Activated CD4-positive, alpha-beta T cell treated with anti-CD3 and anti-CD28 coated beads for 1 hour (primary cell): ENCODE data around the gene IFFO2.

ENCODE experiments used
- DNase-seq: peaks from one replicate; pipeline ENCODE4 v3.0.0-alpha.2; 2020

Gene IFFO2

DNA sequence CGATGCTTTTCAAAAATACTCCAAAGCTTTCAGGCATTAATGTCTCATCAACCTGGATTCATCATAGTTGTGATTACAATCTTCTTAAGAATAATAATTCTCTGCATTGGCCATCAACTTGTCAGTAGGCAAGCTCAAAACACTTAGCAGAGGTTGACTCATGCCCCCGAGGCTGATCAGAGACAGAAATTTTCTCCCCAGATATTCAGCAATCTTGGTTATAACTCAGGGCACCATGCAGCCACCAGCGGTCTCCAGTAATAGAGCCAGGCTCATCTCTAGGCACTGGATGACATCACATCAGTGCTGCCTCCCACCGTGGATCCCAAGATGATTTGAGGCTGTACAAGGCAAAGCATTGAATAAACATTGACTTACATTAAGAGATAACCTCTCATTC is 14.3 kb upstream of the IFFO2 start:
- no peak for DNase-seq

DNA sequence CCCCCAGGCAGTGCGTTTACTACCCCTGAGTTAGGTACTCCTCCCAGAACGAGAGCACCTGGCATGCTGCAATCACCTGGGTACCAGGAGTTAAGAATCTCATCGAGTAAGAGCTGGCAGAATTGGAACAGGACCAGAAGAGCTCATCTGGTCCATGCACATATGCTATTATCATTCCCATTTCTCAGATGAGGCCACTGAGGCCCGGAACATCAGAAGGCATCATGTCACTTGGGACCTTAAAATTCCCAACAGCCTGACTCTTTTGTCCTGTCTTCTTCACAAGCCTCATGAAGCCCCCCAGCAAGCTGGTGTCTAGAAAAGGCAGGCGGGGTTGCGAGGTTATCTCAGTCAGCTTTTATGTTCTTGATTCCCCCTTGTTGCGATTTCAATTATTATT is 13.9 kb upstream of the IFFO2 start:
- no peak for DNase-seq

DNA sequence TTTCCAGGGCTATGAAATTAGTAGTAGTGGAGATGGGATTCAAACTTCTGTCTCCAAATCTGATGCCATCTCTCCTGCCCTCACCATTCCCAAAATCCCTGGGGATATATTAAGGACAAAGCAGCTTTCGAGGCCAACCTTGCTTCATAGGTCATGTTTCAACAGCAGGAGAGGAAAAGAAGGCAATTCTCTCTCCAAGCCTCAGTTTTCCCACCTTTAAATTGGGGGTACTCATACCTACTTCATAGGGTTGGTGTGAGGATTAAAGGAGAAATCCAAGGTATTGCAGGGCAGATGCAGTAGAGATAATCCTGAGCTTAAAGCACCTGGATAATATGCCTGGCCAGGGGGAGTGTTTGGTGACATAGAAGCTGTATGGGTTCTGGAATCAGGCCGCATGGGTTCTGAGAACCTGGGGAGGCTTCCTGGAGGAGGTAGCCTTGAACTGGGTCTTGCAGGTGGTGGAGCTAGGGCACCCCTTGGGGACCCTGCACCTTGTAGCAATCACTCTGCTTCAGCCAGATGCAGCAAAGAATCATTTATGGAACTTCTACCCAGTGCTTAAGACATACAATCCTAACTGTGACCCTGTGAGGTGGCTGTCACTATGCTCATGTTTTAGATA is 10.7 kb upstream of the IFFO2 start:
- no peak for DNase-seq

DNA sequence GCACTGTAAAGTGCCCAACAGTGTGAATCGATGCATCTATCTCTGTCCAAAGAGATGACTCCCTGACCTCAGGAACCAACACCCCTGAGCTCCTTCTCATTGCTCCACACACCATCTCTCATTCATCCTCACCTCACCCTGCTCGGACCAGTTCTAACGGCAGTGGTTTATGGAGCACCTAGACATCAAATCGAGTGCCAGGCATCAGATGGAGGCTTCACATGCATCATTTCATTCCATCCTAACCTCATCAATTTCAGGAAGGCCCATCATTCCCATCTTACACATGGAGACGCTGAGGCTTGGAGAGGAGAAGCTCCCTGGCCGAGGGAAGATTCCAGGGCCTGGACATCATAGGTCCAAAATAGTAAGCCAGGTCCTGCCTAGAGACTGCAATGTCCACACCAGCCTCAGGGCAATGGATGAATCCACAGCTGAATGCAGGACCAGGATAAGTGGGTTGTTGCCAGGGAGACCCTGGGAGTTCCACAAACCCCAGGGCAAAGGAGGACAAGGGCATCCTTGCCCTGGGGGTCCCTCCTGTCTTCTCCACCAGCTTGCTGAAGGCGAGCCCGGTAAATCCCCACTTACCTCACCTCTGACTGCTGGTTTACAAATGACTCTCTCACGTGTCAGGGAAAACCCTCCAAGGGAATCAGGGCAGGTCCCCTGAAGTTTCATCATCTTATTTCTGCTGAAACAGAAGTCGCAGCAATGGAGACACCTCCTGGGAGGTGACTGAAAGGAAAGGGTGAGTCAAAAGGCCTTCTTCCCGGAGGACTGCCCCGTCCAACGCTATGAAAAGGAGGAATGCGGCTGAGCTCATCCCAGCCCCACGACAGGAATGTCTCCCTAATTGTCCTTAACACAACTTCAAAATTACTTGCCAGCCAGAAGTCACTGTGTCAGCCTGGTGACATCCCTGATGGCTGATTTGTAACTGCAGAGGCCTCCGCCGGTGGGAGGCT is 9.0 kb upstream of the IFFO2 start:
- no peak for DNase-seq

DNA sequence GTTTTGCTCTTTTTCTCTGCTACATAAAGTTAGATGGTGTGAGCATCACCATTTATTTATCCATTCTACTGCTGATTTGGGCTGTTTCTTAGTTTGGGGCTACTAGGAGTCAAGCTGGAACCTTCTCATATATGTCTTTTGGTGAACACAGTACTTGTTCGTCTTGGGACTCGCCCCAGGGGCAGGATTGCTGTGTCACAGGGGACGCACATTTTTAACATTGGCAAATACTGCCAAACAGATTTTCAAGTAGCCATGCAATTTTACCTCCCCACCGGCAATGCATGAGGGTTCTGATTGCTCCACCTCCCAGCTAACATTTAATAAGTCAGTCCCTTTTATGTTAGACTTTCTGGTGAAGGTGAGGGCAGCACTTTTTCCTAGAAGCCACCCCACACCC is 7.5 kb upstream of the IFFO2 start:
- DNase-seq, result no peak

DNA sequence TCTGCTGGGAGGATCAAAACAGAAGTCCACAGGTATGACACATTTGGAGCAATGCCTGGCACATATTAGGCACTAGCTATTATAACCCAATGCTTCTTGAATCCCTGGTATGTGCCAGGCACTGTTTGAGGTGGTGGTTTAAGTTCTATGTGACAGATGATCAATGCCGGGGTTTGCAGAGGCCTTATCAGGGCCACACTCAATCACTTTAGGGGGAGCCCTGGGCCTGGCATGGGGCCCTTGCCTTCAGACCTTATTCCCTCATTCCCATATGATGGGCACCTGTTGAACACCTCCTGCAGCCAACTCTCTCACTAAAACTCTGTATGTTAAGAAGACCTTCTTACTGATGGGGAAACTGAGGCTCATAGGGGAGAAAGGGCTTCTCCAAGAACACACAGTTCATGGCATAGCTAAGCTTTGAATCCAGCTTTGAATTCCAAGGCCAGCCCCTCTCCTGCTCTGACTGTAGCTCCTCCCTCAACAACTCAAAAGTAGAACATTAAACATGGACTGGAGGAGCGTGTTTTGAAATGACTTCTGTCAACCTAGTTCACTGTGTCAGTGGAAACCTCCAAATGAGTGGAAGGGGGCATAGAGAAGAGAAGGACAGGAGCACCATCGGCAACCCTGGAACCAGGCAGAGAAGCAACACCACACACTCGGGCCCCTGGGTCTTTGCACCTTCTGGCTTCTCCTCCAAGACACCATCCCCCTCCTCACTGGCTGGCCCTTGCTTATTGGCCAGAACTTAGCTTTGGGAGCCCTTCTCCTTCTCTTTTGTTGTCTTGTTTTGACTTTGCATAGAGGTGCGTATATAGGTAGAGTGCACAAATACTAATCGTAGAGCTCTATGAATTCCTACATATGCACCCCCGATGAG is 6.6 kb upstream of the IFFO2 start:
- no peak for DNase-seq

DNA sequence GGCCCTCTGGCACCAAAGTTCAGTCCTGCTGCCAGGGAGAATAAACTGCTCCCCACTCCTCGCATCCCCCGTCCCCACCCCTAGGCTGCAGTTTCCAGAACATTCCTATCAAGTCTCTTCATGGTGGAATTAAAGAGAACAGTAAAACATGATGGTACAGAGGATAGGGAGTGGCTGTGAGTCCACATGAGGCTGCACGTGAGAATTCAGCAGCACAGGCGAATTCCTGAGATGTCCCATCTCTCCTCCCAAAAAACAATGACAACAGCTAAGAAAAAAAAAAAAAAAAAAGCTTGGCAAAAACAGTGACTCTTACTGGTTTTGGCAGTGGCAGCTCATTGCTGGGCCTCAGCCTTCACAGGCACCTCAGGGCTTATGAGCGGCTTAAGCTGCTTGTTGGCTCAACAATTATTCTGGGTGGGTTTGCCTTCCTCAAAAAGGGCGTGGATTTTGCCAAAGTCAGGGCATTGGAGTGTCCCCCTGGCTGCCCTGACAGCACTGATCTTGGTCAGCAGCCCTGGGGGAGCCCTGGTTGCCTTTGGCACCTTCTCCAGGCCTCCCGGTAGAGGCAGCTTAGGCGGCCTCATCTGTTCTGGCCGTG is 5.7 kb upstream of the IFFO2 start:
- DNase-seq, result no peak

DNA sequence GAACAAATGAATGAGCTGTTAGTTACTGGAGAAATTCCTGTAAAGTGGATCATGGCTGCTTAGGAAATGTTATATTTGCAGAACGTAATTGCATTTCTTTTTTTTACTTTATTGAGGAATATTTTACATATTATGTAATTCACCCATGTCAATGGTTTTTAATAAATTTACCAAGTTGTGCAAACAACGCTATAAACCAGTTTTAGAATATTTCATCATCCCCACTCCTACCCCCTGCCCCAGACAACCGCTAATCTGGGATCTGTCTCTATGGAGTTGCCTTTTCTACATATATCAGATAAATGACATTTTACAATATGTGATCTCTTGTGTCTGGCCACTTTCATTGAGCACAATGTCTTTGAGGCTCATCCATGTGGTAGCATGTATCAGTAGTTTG is 4.3 kb upstream of the IFFO2 start:
- DNase-seq, result no peak

DNA sequence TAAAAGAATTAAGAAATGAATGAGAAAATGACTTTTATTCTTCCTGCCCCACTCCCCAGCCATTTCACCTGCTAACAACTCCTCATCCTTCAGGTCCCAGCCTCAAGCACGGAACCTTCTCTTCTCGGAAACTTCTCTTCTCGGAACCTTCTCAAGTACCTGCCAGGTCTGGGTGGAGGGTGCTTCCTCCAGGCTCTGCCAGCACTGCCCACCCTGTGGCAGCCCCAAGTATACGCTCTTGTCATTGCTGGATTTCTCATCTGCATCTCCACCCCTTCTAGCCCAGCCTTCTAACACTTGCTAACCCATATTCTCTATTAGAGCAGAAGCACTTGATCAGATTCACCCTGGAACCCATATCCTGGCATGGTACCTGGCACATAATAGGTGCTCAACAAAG is 3.9 kb upstream of the IFFO2 start:
- no peak for DNase-seq

DNA sequence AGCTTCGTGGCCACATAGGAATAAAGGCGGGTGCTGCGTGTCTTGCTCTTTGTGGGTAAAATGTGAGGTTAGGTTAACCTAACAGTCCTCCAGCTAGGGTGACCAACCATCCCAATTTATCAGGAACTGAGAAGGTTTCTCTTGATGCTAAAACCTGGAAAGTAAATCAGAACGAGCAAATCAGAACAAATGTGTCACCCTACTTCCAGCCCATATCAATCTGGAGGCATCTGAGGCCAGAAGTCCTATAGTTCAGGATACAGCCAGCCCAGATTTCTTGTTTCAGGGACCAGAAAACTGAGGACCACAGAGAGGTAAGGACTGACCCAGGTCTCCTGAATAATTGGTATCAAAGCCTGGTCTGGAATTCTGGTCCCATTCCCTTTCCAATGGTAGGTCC is 3.1 kb upstream of the IFFO2 start:
- DNase-seq, result no peak

DNA sequence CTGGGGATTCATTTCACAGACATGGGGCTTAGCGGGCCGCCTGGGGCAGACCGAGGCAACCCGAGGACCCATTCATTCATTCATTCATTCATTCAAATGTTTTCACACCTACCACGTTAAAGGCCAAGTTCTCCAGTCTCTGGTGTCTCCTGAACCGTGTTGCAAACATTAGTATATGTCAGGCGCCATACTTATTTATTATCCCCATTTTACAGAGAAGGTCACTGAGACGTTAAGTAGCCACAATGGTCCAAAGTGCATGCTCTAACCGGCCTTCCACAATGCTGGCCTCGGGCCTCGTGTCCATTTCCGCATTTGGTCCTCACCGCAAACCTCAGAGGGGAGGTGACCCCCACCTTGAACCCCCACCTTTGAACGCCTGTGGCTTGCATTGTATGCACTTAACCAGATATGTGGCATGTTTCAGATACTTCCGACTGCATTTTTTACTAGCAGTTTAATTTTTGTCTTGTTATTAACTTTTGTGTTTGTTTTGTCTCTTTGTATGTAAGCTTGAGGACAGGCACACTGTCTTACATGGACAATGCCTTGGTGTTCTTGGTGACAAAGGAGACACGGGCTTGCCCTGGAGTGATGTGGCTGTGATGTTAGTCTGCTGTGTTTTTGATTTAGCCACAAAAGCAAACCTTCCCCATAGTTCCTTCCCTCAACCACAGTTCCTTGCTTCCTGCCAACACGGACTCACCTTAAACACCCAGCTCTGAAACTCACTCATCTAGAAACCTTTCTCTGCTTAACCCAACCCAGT is 1.2 kb upstream of the IFFO2 start:
- DNase-seq, result no peak

GRCh38 chr1:18957136-18957521 is 653 bp upstream of the IFFO2 start:
- DNase-seq, result no peak

- peak; percentile 38 for DNase-seq
Observed at GRCh38 chr1:18955441-18956192, 859 bp downstream of the IFFO2 start.

GRCh38 chr1:18955131-18955440 is 1.4 kb downstream of the IFFO2 start:
- DNase-seq, result no peak

DNA sequence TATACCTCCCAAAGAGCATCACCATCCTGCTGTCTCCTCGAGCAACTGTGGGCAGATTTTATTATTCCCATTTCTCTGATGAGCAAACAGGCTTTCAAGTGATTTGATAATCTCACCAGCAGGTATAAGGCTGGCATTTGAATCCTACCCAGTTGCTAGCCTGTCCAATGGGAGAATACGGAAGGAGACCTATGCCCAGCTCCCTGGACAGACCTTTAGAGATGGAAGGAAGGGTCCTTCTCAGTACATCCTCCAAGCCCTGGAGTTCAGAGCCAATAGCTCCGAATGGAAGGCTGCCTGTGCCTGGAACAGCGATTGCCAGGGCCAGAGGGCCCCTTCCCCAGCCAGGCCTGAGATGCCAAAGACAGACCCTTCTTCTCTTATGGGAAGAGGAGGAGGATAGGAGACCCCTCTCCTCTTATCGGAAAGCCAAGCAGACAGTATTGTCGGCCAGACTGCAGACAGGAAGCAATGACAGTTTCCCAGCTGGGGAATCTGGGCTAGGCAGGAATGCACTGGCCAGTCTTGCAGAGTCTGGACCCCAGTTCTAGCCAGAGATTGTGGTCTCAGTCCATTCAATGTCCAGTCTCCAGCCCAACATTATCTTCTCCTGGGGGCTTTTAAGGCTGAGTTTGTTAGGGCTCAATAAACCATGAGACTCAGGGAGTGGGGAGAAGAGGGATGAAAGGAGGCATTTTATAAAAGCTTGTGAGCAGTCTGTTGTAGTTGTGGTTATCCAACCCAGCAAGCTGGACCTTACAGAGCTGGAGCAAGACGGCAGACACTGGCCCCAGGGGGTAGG is 2.0 kb downstream of the IFFO2 start:
- no peak for DNase-seq

- DNase-seq, result no peak
Observed at GRCh38 chr1:18953731-18954231, 2.7 kb downstream of the IFFO2 start.

DNA sequence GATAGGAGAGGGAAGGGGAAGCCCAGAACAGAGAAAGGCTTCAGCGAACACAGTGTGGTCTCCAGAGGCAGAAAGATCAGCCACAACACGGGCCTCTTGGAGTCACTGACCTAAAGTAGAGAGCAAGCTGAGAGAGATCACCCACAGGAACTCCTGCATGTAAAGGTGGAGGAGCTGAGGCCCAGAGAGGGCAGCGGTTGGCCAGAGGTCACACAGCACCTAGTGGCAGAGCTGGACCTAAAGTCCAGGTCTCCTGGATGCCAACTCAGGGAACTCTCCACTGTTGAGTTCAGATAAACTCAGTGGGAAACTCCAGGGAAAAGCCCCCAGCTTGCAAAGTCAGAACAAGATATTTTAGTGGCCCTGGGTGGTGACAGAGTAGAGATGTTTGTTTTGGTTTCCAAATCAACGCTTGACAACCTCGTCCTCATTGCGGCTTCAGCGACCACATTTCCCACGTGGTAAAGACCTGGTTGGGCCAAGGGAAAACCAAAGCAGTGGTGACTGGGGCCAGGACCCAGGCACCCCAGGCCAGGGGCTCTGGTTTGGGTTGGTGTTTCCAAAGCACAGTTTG is 4.6 kb downstream of the IFFO2 start:
- peak; percentile 52 for DNase-seq

DNA sequence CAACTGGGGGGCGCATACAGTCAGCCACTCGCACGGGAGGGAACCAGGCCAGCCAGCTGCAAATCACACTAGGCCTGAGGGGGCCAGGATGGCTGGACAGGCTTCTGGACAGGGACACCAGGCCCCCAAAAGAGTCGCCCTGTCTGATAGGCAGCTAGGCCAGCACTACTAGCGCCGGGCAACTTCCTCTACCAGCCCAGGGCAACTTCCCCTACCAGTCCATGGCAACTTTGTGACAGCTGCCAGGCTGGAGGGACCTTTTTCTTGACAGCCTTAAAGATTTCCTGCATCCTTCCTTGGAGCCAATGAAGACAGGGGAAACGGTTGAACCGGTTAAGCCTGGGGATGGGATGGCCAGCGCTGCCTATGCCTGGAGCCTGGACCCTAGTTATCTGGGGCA is 5.1 kb downstream of the IFFO2 start:
- DNase-seq, result no peak

GRCh38 chr1:18950401-18951026 is 6.0 kb downstream of the IFFO2 start:
- no peak for DNase-seq
